HG03039 (cell line): Measurements from ENCODE around the gene SLC2A10.

ENCODE experiments used
- ATAC-seq: cut with Tn5 transposase; IDR thresholded peaks from one replicate; pipeline ENCODE4 v1.9.1; 2021; ENCODE audit warnings: mild to moderate bottlenecking, moderate library complexity; ENCODE audit not compliant: unreplicated experiment

SLC2A10 gene

DNA sequence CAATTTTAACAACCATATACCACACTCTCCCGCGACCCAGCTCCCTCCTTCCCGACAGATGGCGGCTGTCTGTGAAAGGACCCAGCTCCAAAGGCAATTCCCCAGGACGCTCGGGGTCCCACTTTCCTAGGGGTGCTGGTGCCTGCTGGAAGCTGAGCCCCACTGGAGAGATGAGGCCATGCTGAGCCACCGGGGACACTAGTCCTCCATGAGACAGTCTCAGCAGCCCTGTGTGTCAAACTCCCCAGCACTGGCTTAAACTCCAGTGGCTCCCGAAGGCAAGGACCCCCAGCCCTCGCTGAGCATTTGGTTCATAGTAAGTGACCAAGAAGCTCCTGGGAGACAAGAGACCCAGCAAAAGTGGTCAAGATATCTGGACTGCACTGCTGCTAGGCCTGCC lies 52.1 kb downstream of the SLC2A10 start:
- no peak for ATAC-seq

GRCh38 chr20:46764068-46764467 lies 54.6 kb downstream of the SLC2A10 start:
- no peak for ATAC-seq

- no peak for ATAC-seq
Observed at GRCh38 chr20:46765506-46766120, 56.2 kb downstream of the SLC2A10 start.

DNA sequence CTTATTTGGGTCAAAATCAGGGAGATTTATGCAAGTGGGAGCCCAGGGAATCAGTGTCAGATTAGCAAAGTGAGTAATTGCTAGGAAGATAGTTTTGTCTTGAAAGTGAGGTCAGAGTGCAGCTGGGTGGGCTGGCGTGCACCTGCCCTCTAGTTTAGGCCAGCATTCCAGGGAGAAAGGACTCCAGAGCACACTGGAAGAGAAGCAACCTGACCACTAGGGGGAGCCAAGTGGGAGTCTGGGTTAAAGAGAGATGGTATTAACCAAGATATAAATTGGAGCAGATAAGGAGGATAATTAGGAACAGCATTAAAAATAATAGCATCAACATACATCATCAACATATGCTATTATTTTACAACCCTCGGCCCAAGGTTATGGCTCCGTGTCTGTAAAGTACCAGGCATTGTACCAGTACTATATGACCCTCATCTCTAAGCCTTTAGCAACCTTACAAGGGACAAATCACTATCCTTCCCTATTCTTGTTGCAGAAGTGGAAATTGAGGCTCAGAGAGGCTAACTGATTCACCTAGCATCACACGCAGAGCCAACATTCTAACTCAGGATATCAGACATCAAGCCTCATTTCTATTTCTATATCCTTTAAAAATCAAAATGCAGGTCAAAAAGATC lies 57.8 kb downstream of the SLC2A10 start:
- no peak for ATAC-seq

- ATAC-seq: no peak
Observed at GRCh38 chr20:46770330-46771194, 61.1 kb downstream of the SLC2A10 start.

GRCh38 chr20:46771195-46771588 lies 61.7 kb downstream of the SLC2A10 start:
- no peak for ATAC-seq

DNA sequence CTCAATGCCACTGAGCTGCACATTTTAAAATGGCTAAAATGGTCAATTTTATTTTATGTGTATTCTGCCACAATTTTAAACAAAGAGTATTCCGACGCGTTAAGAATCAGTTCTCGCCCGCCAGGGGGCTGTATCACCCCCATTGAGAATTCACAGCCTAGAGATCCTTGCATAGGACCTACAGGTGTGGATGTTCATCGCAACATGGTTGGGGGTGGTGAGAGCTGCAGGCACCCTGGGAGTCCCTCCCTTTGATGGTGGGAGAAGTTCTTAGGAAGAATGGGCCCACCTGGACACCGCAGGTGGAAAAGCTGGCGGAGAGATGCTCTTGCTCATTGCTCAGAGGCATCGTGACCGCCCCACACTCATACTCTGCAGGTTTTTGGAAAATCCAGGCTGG lies 63.5 kb downstream of the SLC2A10 start:
- ATAC-seq: no peak

GRCh38 chr20:46773680-46774079 lies 64.2 kb downstream of the SLC2A10 start:
- ATAC-seq: no peak

DNA sequence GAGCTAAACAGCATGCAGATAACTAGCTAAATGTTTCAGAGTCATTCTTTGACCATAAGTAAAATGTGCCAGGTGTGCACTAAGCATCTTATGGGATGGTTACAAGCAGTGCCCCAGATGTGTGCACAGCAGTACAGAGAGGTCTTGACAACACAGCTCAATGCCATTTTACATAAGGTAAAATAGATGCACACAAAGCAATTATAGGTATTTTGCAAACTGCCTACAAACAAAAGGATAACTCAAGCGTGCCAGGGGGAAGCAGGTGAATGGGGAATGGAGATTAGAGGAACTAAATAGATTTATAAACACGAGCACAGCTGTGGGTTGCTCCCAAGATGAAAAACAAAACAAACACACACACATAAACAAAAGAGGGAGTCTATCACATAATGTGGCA lies 64.8 kb downstream of the SLC2A10 start:
- ATAC-seq: no peak

DNA sequence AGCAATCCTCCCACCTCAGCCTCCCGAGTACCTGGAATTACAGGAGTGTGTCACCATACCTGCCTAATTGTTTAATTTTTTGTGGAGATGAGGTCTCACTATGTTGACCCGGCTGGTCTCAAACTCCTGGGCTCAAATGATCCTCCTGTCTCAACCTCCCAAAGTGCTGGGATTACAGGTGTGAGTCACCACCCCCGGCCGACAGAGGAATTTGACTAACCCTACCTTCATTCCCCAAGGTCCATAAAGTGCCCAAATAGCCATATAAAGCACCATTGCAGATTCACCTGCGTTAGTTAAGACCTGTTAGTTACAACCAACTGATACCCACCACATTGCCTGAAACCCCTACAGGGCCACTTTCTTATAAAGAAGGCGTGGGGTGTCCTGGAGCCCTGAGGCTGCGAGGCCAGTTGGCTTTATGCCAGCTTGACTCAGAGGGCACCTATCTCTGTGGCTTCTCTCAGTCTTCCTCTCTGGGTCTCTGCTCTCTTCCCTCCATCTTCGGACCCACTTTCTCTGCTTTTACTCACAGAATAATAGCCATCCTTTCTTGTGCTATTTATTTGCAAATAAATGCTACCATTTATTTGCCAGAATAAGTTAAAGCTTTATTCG lies 65.6 kb downstream of the SLC2A10 start:
- ATAC-seq: no peak

DNA sequence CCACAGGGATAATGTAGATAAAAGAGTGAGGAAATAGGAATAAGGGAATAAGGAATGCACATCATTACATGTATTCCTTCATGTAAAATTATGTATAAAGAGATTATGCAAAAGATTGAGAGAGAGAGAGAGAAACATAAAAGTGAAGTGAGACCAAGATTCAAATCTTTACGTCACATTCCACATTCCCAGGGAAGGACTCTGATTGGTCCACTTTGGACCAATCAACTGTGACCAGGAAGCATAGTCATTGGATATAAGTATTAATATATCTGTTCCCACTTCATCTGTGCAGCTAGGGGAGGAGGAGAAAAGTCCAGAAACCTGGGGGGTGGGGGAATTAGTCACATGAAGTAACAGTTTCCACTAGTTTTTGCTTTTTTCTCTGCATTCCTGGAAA lies 66.4 kb downstream of the SLC2A10 start:
- no peak for ATAC-seq

DNA sequence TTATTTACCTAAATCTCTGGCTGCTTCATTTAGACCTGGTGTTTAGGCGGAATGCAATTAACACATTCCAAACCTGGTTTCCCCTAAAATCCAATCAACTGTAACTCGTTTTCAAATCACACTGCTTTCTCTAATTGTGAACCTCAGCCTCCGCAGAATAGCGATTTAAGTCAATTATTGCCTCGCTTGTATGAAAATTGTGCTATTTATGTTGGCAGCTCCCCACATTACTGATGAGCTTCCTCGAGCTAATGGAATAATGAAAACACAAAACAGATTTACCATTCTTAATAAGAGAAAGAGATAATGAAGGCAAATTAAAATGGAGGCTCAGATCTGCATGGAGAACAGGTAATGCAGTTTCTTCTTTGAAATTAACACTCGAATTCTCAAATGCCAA lies 67.9 kb downstream of the SLC2A10 start:
- ATAC-seq: no peak

DNA sequence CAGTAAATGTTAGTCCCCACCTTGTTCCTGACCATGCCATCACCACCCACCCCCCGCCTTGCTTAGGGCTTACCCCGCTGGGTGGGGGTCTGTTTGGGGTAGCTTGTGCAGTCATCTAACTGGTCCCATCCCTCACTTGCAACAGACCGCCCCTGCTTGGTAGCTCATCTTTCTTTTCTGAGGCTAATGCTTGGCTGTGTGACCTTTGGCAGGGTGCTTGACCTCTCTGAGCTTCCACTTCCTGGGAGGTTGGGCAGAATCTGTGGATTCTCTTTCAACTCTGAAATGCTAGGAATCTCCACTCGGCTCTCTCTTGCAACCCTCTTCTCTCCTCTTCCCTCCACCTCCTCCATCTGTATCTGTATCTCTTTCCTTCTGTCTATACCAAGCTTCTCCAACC lies 70.4 kb downstream of the SLC2A10 start:
- no peak for ATAC-seq

GRCh38 chr20:46784436-46785127 lies 75.1 kb downstream of the SLC2A10 start:
- ATAC-seq: no peak
